Astrocyte (in vitro differentiated cells and primary cell): ENCODE results near the gene UGT1A6. TPM values are rescaled to one million over a fixed set of nuclear protein-coding genes. Genes with fewer than 3 reads are reported as not detected.

Experiments
- DNase-seq: peaks from one replicate; pipeline ENCODE4 v3.0.0-alpha.2; 2010; ENCODE audit warnings: low read depth
- FAIRE-seq: peaks from 2 replicates; lab custom pipeline; 2011; peaks lifted over from hg19 to GRCh38; lab: Jason Lieb, UNC
- H2AFZ ChIP-seq: 2 replicates; pipeline ENCODE4 v1.6.0; 2012; ENCODE audit warnings: low read depth, low read length, inconsistent platforms
- H3K27ac ChIP-seq: 2 replicates; pipeline ENCODE4 v1.5.1; 2011; ENCODE audit warnings: low read depth, low read length, inconsistent platforms
- H3K27me3 ChIP-seq: 2 replicates; pipeline ENCODE4 v1.6.0; 2011; ENCODE audit warnings: low read length, inconsistent platforms; ENCODE audit not compliant: insufficient read depth
- H3K36me3 ChIP-seq: 2 replicates; pipeline ENCODE4 v1.5.1; 2011; ENCODE audit warnings: low read length, inconsistent platforms; ENCODE audit not compliant: insufficient read depth
- H3K4me1 ChIP-seq: 2 replicates; pipeline ENCODE4 v1.5.1; 2011; ENCODE audit warnings: low read length, inconsistent platforms; ENCODE audit not compliant: insufficient read depth
- H3K4me2 ChIP-seq: 2 replicates; pipeline ENCODE4 v1.6.0; 2012; ENCODE audit warnings: low read length, inconsistent platforms
- H3K4me3 ChIP-seq: 2 replicates; pipeline ENCODE4 v1.5.1; 2011; ENCODE audit warnings: low read depth, mild to moderate bottlenecking, low read length, inconsistent platforms; ENCODE audit not compliant: insufficient read depth
- H3K79me2 ChIP-seq: 2 replicates; pipeline ENCODE4 v1.6.0; 2012; ENCODE audit warnings: mild to moderate bottlenecking, low read length, inconsistent platforms; ENCODE audit not compliant: insufficient read depth
- H3K9ac ChIP-seq: 2 replicates; pipeline ENCODE4 v1.6.0; 2012; ENCODE audit warnings: mild to moderate bottlenecking, low read length, inconsistent platforms
- H3K9me3 ChIP-seq: 2 replicates; pipeline ENCODE4 v1.5.1; 2012; ENCODE audit warnings: low read depth, mild to moderate bottlenecking, low read length, inconsistent platforms; ENCODE audit not compliant: insufficient read depth
- H4K20me1 ChIP-seq: 2 replicates; pipeline ENCODE4 v1.6.0; 2012; ENCODE audit warnings: low read length, inconsistent platforms; ENCODE audit not compliant: insufficient read depth
- H3K27ac Mint-ChIP-seq: one replicate; pipeline ENCODE4 v1.8.0; 2021; ENCODE audit warnings: mild to moderate bottlenecking, mixed read lengths; ENCODE audit not compliant: unreplicated experiment
- H3K27me3 Mint-ChIP-seq: one replicate; pipeline ENCODE4 v1.8.0; 2021; ENCODE audit warnings: low read depth, mixed read lengths; ENCODE audit not compliant: unreplicated experiment
- H3K36me3 Mint-ChIP-seq: one replicate; pipeline ENCODE4 v1.8.0; 2021; ENCODE audit warnings: low read depth, mixed read lengths; ENCODE audit not compliant: unreplicated experiment
- H3K4me1 Mint-ChIP-seq: one replicate; pipeline ENCODE4 v1.8.0; 2021; ENCODE audit warnings: low read depth, mixed read lengths; ENCODE audit not compliant: unreplicated experiment
- H3K4me3 Mint-ChIP-seq: one replicate; pipeline ENCODE4 v1.8.0; 2021; ENCODE audit warnings: mild to moderate bottlenecking, moderate library complexity, mixed read lengths; ENCODE audit not compliant: unreplicated experiment
- H3K9me3 Mint-ChIP-seq: one replicate; pipeline ENCODE4 v1.8.0; 2021; ENCODE audit warnings: mild to moderate bottlenecking, mixed read lengths; ENCODE audit not compliant: unreplicated experiment
- CTCF ChIP-seq: IDR thresholded peaks from 2 replicates; pipeline ENCODE4 v1.5.1; 2011; ENCODE audit warnings: low read depth, mild to moderate bottlenecking, inconsistent platforms, low read length, moderate library complexity; ENCODE audit not compliant: insufficient read depth
- EZH2 ChIP-seq: IDR thresholded peaks from 2 replicates; pipeline ENCODE4 v1.6.1; 2012; ENCODE audit warnings: mild to moderate bottlenecking, low read length, inconsistent platforms; ENCODE audit not compliant: insufficient read depth
- total RNA-seq: library from RNA; stranded (reverse); gene quantifications from 2 replicates; pipeline ENCODE4 v1.2.1, GENCODE V29; 2021

Gene UGT1A6
- total RNA-seq, 1 donor from 2014 or later: not detected

GRCh38 chr2:233772583-233772982 lies 79.9 kb downstream of the UGT1A6 start:
- Histone ChIP-seq H2AFZ (no peak overlapping the region), H3K27me3 (no peaks in the 10 kb centered on the region), H3K79me2 (no peaks in the 10 kb centered on the region), H3K4me2 (no peak overlapping the region), H3K27ac (no peak overlapping the region), H4K20me1 (no peaks in the 10 kb centered on the region), H3K4me3 (no peak overlapping the region), H3K9ac (no peak overlapping the region), H3K9me3 (peaks cover 8% of the 10 kb centered on the region), H3K4me1 (no peaks in the 10 kb centered on the region), H3K36me3 (no peaks in the 10 kb centered on the region)
- Mint-ChIP-seq H3K9me3 (peaks cover 15% of the 10 kb centered on the region), H3K4me3 (no peak overlapping the region), H3K4me1 (no peaks in the 10 kb centered on the region), H3K27me3 (peaks cover under 1% of the 10 kb centered on the region), H3K27ac (no peak overlapping the region), H3K36me3 (no peaks in the 10 kb centered on the region)
- FAIRE-seq: no peak
- TF ChIP-seq CTCF: no peak
- TF ChIP-seq EZH2: no peak
- no peak for DNase-seq

- H3K79me2 ChIP-seq: no peaks in the 10 kb centered on the region
- FAIRE-seq: no peak
- Mint-ChIP-seq H3K27me3 (peaks cover 6% of the 10 kb centered on the region), H3K4me1 (no peaks in the 10 kb centered on the region), H3K27ac (no peak overlapping the region), H3K9me3 (peaks cover 22% of the 10 kb centered on the region), H3K4me3 (no peak overlapping the region), H3K36me3 (no peaks in the 10 kb centered on the region)
- H3K9ac ChIP-seq: no peak overlapping the region
- H4K20me1 ChIP-seq: no peaks in the 10 kb centered on the region
- H3K27ac ChIP-seq: no peak overlapping the region
- no peaks in the 10 kb centered on the region for H3K4me1 ChIP-seq
- no peak for DNase-seq
- no peaks in the 10 kb centered on the region for H3K27me3 ChIP-seq
- no peak for TF ChIP-seq CTCF
- TF ChIP-seq EZH2: no peak
- H3K9me3 ChIP-seq: peaks cover 8% of the 10 kb centered on the region
- H3K4me2 ChIP-seq: no peak overlapping the region
- H3K4me3 ChIP-seq: no peak overlapping the region
- H3K36me3 ChIP-seq: no peaks in the 10 kb centered on the region
- H2AFZ ChIP-seq: no peak overlapping the region
Measured at GRCh38 chr2:233773854-233774253, 81.2 kb downstream of the UGT1A6 start.

GRCh38 chr2:233775414-233775813 lies 82.7 kb downstream of the UGT1A6 start:
- Histone ChIP-seq H3K27me3 (no peaks in the 10 kb centered on the region), H2AFZ (no peak overlapping the region), H3K36me3 (no peaks in the 10 kb centered on the region), H3K27ac (no peak overlapping the region), H3K9ac (no peak overlapping the region), H3K4me1 (no peaks in the 10 kb centered on the region), H4K20me1 (no peaks in the 10 kb centered on the region), H3K9me3 (peaks cover 8% of the 10 kb centered on the region), H3K4me3 (no peak overlapping the region), H3K79me2 (no peaks in the 10 kb centered on the region), H3K4me2 (no peak overlapping the region)
- peaks cover 6% of the 10 kb centered on the region for H3K27me3 Mint-ChIP-seq
- H3K9me3 Mint-ChIP-seq: peaks cover 22% of the 10 kb centered on the region
- FAIRE-seq: no peak
- DNase-seq: no peak
- no peaks in the 10 kb centered on the region for H3K4me1 Mint-ChIP-seq
- no peak overlapping the region for H3K27ac Mint-ChIP-seq
- no peaks in the 10 kb centered on the region for H3K36me3 Mint-ChIP-seq
- TF ChIP-seq CTCF: no peak
- no peak for TF ChIP-seq EZH2
- no peak overlapping the region for H3K4me3 Mint-ChIP-seq
